Measurements from ENCODE around the gene INHBB. TPM values are rescaled to one million over a fixed set of nuclear protein-coding genes. Genes with fewer than 3 reads are reported as not detected.
"Not testable (repeated sequence)": the region's sequence is repeated elsewhere in the genome, so short reads cannot be mapped to it uniquely, and the experiment has no call there.

INHBB gene
- total and polyA plus RNA-seq, 2 experiments from 2014 or later = 2.7 to 6.6 TPM

GRCh38 chr2:120307482-120307881 lies 38.5 kb upstream of the INHBB start:
- Histone ChIP-seq H3K4me2 (no peak overlapping the region), H3K79me2 (no peaks in the 10 kb centered on the region), H2AFZ (no peak overlapping the region), H3K9me2 (replicated peaks; ENCODE audit: insufficient read depth) (no peaks in the 10 kb centered on the region), H3K27ac (no peak overlapping the region), H3K27me3 (no peaks in the 10 kb centered on the region), H3K9me3 (ENCODE audit: low read depth) (no peaks in the 10 kb centered on the region), H3K36me3 (replicated peaks; ENCODE audit: insufficient read depth, low read depth) (no peaks in the 10 kb centered on the region), H3K4me3 (no peak overlapping the region), H4K20me1 (ENCODE audit: insufficient read depth, poor library complexity, severe bottlenecking) (no peaks in the 10 kb centered on the region), H3K4me1 (ENCODE audit: insufficient read depth) (no peaks in the 10 kb centered on the region)
- WGBS (ENCODE audit: low lambda C conversion rate, missing lambda C conversion rate) = 92% methylated on average over 7 of the region's 7 CpGs
- no peak for TF ChIP-seq EZH2phosphoT487 (IDR thresholded peaks at IDR 0.05; ENCODE audit: low read depth, severe bottlenecking, unreplicated experiment)
- TF ChIP-seq CTCF (IDR thresholded peaks at IDR 0.05; ENCODE audit: poor library complexity) = no peak
- TF ChIP-seq EZH2 (IDR thresholded peaks at IDR 0.05; ENCODE audit: borderline replicate concordance) = no peak
- no peak for DNase-seq (ENCODE audit: low spot score)

GRCh38 chr2:120308038-120308910 lies 37.7 kb upstream of the INHBB start:
- Histone ChIP-seq H3K27me3 (no peaks in the 10 kb centered on the region), H3K4me1 (ENCODE audit: insufficient read depth) (no peaks in the 10 kb centered on the region), H4K20me1 (ENCODE audit: insufficient read depth, poor library complexity, severe bottlenecking) (no peaks in the 10 kb centered on the region), H3K27ac (no peak overlapping the region), H3K4me3 (no peak overlapping the region), H3K79me2 (no peaks in the 10 kb centered on the region), H3K4me2 (no peak overlapping the region), H3K9me3 (ENCODE audit: low read depth) (no peaks in the 10 kb centered on the region), H3K9me2 (replicated peaks; ENCODE audit: insufficient read depth) (no peaks in the 10 kb centered on the region), H3K36me3 (replicated peaks; ENCODE audit: insufficient read depth, low read depth) (no peaks in the 10 kb centered on the region), H2AFZ (no peak overlapping the region)
- DNase-seq (ENCODE audit: low spot score) = no peak
- WGBS (ENCODE audit: low lambda C conversion rate, missing lambda C conversion rate) = 92% methylated on average over 16 of the region's 16 CpGs
- TF ChIP-seq EZH2 (IDR thresholded peaks at IDR 0.05; ENCODE audit: borderline replicate concordance) (no peak), EZH2phosphoT487 (IDR thresholded peaks at IDR 0.05; ENCODE audit: low read depth, severe bottlenecking, unreplicated experiment) (no peak), CTCF (IDR thresholded peaks at IDR 0.05; ENCODE audit: poor library complexity) (no peak)

GRCh38 chr2:120310136-120310535 lies 35.8 kb upstream of the INHBB start:
- no peak overlapping the region for H2AFZ ChIP-seq
- H3K9me2 ChIP-seq (replicated peaks; ENCODE audit: insufficient read depth) = no peaks in the 10 kb centered on the region
- no peak overlapping the region for H3K27ac ChIP-seq
- H3K4me1 ChIP-seq (ENCODE audit: insufficient read depth) = no peaks in the 10 kb centered on the region
- no peaks in the 10 kb centered on the region for H3K79me2 ChIP-seq
- no peaks in the 10 kb centered on the region for H3K36me3 ChIP-seq (replicated peaks; ENCODE audit: insufficient read depth, low read depth)
- no peak overlapping the region for H3K4me2 ChIP-seq
- no peak overlapping the region for H3K4me3 ChIP-seq
- WGBS (ENCODE audit: low lambda C conversion rate, missing lambda C conversion rate) = 85% methylated on average over 6 of the region's 6 CpGs
- H3K27me3 ChIP-seq = no peaks in the 10 kb centered on the region
- no peak for DNase-seq (ENCODE audit: low spot score)
- TF ChIP-seq EZH2phosphoT487 (IDR thresholded peaks at IDR 0.05; ENCODE audit: low read depth, severe bottlenecking, unreplicated experiment) (no peak), CTCF (IDR thresholded peaks at IDR 0.05; ENCODE audit: poor library complexity) (no peak), EZH2 (IDR thresholded peaks at IDR 0.05; ENCODE audit: borderline replicate concordance) (no peak)
- H3K9me3 ChIP-seq (ENCODE audit: low read depth) = no peaks in the 10 kb centered on the region
- H4K20me1 ChIP-seq (ENCODE audit: insufficient read depth, poor library complexity, severe bottlenecking) = no peaks in the 10 kb centered on the region

DNA sequence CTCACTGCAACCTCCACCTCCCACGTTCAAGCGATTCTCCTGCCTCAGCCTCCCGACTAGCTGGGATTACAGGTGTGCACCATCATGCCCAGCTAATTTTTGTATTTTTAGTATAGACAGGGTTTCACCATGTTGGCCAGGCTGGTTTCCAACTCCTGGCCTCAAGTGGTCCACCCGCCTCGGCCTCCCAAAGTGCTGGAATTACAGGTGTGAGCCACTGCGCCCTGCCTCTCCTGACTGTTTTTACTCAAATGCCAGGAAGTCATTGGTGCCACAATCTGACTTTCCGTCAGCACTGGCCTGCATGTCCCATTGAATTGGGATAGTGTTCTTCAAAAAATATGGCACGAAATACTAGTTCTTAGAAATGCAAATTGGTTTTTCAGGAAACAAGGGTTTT lies 35.1 kb upstream of the INHBB start:
- DNase-seq (ENCODE audit: low spot score); H3K4me2 ChIP-seq; H3K79me2 ChIP-seq; H3K4me1 ChIP-seq (ENCODE audit: insufficient read depth); H4K20me1 ChIP-seq (ENCODE audit: insufficient read depth, poor library complexity, severe bottlenecking); H2AFZ ChIP-seq; H3K27ac ChIP-seq; H3K36me3 ChIP-seq (replicated peaks; ENCODE audit: insufficient read depth, low read depth); H3K4me3 ChIP-seq; H3K9me3 ChIP-seq (ENCODE audit: low read depth); H3K9me2 ChIP-seq (replicated peaks; ENCODE audit: insufficient read depth); H3K27me3 ChIP-seq: not testable (repeated sequence)
- WGBS (ENCODE audit: low lambda C conversion rate, missing lambda C conversion rate) = 92% methylated on average over 8 of the region's 8 CpGs

Measured in hepatocyte (in vitro differentiated cells).